ENCODE measurements around the gene CWF19L1.
"Not testable (repeated sequence)": the region's sequence is repeated elsewhere in the genome, so short reads cannot be mapped to it uniquely, and the experiment has no call there.

Gene CWF19L1
- 57.2 to 57.7 reads per million in 2 experiments for total RNA-seq

- DNase-seq (ENCODE audit: low read depth): peak; percentile 67
Observed at GRCh38 chr10:100267239-100268104, at the start of gene CWF19L1. Gene CWF19L1, minus strand, starts transcription at chr10:100267638. Its CDS starts 45 bp downstream, at chr10:100267593.

GRCh38 chr10:100315615-100316014 lies 48.2 kb upstream of the CWF19L1 start:
- DNase-seq (ENCODE audit: low read depth): no peak

GRCh38 chr10:100311298-100311697 lies 43.9 kb upstream of the CWF19L1 start:
- DNase-seq (ENCODE audit: low read depth): no peak

GRCh38 chr10:100307684-100308083 lies 40.2 kb upstream of the CWF19L1 start:
- no peak for DNase-seq (ENCODE audit: low read depth)

GRCh38 chr10:100306861-100307260 lies 39.4 kb upstream of the CWF19L1 start:
- DNase-seq (ENCODE audit: low read depth): no peak

GRCh38 chr10:100304414-100304813 lies 37.0 kb upstream of the CWF19L1 start:
- no peak for DNase-seq (ENCODE audit: low read depth)

GRCh38 chr10:100303724-100304319 lies 36.4 kb upstream of the CWF19L1 start:
- no peak for DNase-seq (ENCODE audit: low read depth)

GRCh38 chr10:100301123-100301522 lies 33.7 kb upstream of the CWF19L1 start:
- not testable (repeated sequence) for DNase-seq (ENCODE audit: low read depth)

GRCh38 chr10:100297242-100297641 lies 29.8 kb upstream of the CWF19L1 start:
- no peak for DNase-seq (ENCODE audit: low read depth)

- DNase-seq (ENCODE audit: low read depth): no peak
Observed at GRCh38 chr10:100293066-100293465, 25.6 kb upstream of the CWF19L1 start.

GRCh38 chr10:100292300-100292699 lies 24.9 kb upstream of the CWF19L1 start:
- not testable (repeated sequence) for DNase-seq (ENCODE audit: low read depth)

- no peak for DNase-seq (ENCODE audit: low read depth)
Observed at GRCh38 chr10:100291356-100291755, 23.9 kb upstream of the CWF19L1 start.

- no peak for DNase-seq (ENCODE audit: low read depth)
Observed at GRCh38 chr10:100289641-100290040, 22.2 kb upstream of the CWF19L1 start.

GRCh38 chr10:100288196-100288595 lies 20.8 kb upstream of the CWF19L1 start:
- DNase-seq (ENCODE audit: low read depth): no peak

- no peak for DNase-seq (ENCODE audit: low read depth)
Observed at GRCh38 chr10:100287756-100288155, 20.3 kb upstream of the CWF19L1 start.

- DNase-seq (ENCODE audit: low read depth): peak; percentile 74
Observed at GRCh38 chr10:100286051-100287033, 18.9 kb upstream of the CWF19L1 start, which contains the start of gene BLOC1S2. Gene BLOC1S2, minus strand, starts transcription at chr10:100286680. Its CDS starts 21 bp downstream, at chr10:100286659.

- not testable (repeated sequence) for DNase-seq (ENCODE audit: low read depth)
Observed at GRCh38 chr10:100285326-100285725, 17.9 kb upstream of the CWF19L1 start.

- DNase-seq (ENCODE audit: low read depth): no peak
Observed at GRCh38 chr10:100282907-100283306, 15.5 kb upstream of the CWF19L1 start.

GRCh38 chr10:100276971-100277370 lies 9.5 kb upstream of the CWF19L1 start:
- not testable (repeated sequence) for DNase-seq (ENCODE audit: low read depth)

GRCh38 chr10:100265821-100266485 lies 1.5 kb downstream of the CWF19L1 start:
- DNase-seq (ENCODE audit: low read depth): no peak

- no peak for DNase-seq (ENCODE audit: low read depth)
Observed at GRCh38 chr10:100254191-100254590, 13.2 kb downstream of the CWF19L1 start.

Data from T follicular helper cell (primary cell).